GM21619 (cell line): ENCODE data around the gene MYOZ3.

Source experiments
- ATAC-seq: cut with Tn5 transposase; IDR thresholded peaks from one replicate; pipeline ENCODE4 v1.9.1; 2021; ENCODE audit not compliant: unreplicated experiment

MYOZ3 gene

DNA sequence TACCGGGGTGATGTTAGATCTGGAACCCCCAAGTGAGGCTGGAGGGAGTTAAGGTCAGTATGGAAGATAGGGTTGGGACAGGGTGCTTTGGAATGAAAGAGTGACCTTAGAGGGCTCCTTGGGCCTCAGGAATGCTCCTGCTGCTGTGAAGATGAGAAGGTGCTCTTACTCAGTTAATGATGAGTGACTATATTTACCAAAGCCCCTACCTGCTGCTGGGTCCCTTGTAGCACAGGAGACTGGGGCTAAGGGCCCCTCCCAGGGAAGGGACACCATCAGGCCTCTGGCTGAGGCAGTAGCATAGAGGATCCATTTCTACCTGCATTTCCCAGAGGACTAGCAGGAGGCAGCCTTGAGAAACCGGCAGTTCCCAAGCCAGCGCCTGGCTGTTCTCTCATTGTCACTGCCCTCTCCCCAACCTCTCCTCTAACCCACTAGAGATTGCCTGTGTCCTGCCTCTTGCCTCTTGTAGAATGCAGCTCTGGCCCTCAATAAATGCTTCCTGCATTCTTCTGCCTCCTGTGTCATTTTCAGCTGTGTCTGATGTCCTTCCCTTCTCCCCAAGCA lies 2.3 kb upstream of the MYOZ3 start:
- no peak for ATAC-seq

DNA sequence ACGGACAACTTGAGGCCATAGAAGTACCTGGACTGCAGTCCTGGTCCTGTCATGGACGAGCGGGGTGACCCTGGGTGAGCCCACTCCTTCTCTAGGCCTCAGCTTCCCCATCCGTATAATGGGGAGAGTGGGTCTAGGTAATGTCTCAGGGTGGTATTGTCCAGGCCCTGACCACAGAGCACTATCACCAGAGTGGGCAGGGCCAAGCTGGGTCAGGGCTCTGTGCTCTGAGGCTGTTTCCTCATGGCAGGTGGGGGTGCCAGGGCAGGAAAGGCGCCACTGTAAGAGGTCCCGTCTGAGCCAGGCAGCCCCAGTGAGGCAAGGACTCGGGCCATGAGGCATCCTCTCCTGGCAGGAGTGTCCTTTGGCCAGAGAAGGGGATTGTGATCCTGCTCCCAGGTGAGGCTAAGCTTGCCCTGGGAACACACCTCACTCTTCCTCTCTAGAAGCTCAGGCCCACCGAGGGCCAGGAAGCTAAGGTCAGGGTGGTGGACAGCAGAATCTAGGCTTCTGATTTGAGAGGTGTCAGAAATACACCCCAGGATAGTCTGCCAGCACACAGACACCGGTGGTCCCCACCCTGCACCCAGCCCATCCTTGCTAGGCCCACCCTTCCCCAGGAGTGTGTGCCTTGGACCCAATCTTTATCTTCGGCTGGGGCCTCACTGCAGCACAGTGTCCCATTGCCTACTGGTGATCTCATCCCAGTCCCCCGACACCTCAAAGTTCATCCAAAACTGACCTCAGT lies 1.5 kb upstream of the MYOZ3 start:
- no peak for ATAC-seq

- no peak for ATAC-seq
Measured at GRCh38 chr5:150660108-150660831, 781 bp upstream of the MYOZ3 start.

DNA sequence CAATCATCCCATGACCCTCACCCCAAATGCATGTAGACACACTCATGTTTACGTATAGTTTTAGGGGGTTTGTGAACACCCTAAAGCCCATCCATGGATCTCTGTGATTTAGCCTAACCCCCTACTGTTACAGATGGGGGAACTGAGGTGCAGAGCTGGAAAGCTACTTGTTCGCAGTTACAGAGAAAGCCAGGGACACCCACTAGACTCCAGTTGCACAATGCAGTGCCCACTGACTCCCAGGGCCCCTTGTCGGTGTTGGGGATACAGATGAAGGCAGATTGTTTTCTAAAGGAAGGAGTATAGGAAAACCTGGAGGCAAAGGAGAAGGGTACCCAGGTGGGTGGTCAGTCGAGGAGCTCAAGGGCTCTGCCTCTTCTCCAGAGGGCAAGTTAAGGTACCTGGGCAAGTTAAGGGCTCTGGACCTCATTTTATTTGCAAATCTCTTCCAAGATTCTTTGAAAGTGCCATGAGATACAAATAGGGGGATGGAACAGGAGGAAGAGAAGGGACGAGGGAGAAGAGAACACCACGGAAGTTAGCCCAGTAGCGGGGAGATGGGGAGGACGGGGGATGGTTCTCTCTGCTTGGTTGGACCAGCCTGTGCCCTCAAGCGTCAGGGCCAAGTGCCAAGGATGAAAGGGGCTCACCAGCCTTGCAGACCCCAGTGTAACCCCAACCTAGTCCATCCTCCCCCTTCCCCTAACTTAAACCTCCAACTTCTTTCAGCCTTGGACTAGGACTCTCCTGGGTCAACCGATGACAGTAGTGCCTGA lies 958 bp downstream of the MYOZ3 start:
- no peak for ATAC-seq

DNA sequence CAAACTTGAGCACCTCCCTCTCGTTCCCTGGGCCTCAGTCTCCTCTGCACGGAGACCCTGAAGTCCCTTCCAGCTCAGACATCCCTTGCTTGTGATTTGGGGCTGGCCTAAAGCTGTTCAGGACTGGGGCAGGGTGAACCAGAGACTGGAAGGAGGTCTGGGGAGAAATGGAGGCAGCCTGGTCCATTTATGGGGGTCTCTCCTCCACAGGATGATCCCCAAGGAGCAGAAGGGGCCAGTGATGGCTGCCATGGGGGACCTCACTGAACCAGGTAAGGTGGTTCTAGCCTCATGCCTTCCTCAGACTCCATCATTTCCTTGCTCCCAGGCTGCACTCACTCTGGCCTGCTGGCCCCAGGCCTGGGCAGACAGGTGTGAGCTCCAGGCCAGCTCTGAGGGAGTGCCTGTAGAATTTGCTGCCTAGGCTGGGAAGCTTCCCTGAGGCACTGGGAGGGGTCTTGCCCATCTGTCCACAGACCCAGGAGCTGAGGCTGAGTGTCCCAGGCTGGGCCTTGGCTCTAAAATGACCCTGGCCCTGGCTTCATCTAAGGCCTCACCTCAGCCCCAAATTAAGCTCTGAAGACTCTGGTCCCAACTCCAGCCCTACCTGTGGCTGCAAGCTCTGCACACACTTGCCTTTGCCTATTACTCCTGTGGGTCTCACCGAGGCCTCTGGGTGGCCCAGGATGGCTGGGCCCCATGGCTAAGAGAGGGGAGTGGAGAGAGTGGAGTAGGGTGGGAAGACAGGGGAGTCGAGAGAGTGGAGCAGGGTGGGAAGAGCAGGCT lies 1.9 kb downstream of the MYOZ3 start:
- no peak for ATAC-seq

DNA sequence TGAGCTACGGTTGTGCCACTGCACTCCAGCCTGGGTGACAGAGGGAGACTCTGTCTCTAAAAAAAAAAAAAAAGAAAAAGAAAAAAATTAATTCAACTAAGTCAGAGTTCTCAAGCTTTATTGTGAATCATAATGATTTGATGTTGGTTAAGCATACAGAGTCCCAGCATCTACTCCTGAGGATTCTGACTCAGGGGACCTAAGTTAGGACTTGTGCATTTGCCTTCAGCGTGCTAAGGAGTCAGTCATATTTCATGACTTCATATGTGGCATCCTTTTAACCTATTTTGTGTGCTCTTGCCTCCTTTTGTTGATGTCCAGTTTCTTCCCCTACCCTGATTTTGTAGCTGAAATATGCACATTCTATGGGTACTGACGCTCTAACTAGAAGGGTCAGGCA lies 2.9 kb downstream of the MYOZ3 start:
- ATAC-seq: no peak

DNA sequence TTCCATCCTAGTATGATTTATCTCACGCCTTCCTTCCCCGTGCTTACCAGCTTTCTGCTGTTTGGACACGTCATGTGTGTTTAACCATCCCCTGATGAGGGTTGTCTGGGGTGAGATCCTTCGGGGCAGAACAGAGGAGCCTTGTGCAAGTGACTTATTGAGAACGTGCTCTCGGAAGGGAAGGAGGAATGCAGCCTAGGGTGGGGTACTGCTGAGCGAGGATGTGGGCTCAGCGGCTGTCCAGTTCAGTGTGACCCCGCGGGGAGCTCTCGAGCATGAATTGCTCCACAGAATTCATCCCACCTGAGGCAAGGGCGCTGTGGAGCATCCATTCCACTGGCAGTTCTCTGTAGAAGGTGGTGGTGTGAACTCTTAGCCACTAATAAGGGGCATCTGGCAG lies 4.0 kb downstream of the MYOZ3 start:
- no peak for ATAC-seq

- ATAC-seq: no peak
Measured at GRCh38 chr5:150670275-150670947, 9.4 kb downstream of the MYOZ3 start.

DNA sequence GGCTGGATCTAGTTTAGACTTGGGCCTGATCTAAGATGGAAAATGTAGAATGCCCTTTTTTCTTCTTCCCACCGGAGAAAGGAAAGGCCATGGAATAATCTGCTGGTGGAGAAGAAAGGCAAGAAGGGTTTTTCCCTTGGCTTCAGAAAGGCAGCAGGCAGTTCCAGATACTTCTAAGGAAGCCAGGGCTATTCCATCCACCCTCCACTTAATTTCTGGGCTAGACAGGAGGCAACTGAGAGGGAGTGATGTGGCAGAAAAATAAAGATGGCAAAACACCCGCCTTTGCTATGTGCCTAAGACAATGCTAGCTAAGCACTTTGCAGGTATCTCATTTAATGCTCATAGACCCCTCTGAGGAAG lies 9.9 kb downstream of the MYOZ3 start:
- no peak for ATAC-seq

DNA sequence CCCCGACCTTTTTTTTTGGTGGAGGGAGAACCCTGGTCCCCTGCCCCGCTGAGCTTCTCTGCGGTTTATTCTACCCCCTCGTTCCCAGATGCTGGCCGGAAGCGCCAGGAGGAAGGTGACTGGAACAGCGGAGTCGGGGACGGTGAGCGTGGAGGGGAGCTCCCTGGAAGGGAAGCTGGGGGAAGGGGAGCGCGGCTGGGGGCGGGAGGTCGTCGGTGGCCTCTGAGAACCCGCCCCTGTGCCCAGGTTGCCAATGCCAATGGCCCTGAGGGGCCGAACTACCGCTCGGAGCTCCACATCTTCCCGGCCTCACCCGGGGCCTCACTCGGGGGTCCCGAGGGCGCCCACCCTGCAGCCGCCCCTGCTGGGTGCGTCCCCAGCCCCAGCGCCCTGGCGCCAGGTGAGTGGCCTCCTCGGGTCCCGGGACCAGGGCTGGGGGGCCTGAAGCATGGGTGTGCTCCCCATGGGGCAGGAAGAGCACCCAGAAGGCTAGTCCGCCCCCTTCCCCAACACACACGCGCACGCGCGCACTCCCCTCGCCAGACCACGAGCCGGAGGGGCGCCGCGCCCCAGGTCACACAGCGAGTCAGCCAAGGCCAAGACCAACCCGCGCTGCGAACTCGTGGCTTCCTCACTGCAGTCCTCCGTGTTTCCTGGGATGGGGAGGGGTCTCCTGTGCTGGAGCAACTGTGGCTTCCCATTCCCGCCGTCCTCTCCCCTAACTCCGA lies 10.6 kb downstream of the MYOZ3 start:
- ATAC-seq: no peak

DNA sequence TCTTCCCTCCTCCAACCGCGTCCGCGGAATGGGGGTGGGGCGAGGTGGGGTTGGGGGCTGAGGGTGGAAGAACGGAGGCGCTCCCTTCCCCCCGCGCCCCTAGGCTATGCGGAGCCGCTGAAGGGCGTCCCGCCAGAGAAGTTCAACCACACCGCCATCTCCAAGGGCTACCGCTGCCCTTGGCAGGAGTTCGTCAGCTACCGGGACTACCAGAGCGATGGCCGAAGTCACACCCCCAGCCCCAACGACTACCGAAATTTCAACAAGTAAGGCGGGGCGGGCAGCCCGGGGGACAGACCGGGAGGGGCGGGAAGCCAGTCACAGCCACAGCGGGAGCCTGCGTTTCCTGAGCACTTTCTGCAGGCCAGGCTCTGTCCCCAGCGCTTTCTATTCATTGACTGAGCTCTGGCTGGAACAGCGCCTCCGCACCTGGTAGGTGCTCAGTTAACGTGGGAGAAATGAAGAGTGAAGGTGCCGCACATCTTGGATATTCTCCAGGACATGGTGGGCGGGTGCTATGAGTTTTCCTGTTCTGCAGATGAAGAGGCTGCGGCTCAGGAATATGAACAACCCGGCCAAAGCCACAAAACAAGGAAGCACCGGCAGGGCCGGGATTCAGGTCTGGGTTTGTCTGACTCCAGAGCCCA lies 11.3 kb downstream of the MYOZ3 start:
- ATAC-seq: no peak

DNA sequence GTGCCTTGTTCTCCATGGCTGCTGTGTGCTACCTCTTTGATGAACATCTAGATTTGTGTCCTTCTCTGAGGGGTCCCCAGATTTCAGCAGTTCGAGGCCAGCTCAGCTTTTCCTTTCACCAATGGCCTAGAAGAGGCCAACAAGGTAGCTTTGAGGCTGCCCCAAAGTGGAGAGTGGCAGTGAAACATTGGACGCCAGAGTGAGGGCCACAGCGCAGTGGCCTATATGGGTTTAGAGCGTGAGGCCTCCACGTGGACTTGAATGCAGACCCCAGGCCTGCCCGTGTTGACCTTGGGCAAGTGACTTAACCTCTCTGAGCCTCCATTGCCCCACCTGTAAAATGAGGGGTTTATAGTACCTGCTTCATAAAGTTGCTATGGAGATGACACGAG lies 11.8 kb downstream of the MYOZ3 start:
- ATAC-seq: no peak

DNA sequence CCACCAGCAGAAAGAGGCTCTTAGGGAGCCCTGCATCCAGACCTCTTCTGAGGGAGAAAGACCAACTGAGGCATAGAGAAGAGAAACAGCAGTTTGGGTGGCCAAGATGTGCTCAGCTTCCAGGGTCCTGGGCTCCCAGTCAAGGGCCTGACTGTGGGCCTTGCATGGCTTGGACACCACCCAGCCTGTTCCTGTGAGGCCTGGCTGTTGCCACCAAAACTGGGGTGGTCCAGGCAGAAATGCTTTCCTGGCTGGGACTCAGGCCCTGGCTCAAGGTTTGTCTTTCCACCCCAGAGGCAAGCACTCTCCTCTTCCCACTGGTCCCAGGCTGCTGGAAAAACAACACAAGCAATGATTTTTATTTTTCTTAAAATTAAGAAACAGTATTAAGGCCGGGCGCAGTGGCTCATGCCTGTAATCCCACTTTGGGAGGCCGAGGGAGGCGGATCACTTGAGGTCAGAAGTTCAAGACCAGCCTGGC lies 13.3 kb downstream of the MYOZ3 start:
- ATAC-seq: no peak

- no peak for ATAC-seq
Measured at GRCh38 chr5:150675069-150675468, 14.0 kb downstream of the MYOZ3 start.

DNA sequence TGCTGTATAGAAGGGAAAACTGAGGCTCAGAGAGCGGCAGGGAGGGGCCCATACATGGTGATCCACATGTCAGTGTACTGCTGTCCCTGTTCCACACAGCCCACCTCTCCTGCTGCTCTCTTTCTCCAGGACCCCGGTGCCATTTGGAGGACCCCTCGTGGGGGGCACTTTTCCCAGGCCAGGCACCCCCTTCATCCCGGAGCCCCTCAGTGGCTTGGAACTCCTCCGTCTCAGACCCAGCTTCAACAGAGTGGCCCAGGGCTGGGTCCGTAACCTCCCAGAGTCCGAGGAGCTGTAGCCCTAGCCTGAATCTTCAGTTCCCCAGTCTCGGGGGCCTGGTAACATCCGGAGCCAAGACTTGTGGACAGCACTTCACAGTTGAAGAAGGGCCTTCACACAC lies 15.5 kb downstream of the MYOZ3 start:
- ATAC-seq: no peak

DNA sequence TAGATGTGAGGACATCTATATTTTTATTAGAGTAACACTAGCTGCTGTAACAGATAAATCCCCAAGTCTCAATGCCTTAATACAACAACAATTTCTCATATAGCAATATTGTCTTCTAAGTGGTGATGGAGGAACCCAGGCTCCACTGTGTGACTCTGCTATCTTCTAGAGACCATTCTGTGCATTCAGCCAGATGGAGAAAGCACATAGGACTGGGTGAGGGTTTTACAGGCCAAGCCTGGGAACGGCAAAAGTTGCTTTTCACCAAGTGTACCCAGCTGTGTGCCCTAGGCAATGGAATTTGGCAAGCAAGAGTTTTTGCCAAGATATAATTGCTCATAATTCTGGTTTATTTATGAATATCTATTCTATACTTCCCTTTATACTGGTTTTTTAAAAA lies 28.1 kb downstream of the MYOZ3 start:
- ATAC-seq: no peak

GRCh38 chr5:150690760-150691159 lies 29.7 kb downstream of the MYOZ3 start:
- no peak for ATAC-seq

DNA sequence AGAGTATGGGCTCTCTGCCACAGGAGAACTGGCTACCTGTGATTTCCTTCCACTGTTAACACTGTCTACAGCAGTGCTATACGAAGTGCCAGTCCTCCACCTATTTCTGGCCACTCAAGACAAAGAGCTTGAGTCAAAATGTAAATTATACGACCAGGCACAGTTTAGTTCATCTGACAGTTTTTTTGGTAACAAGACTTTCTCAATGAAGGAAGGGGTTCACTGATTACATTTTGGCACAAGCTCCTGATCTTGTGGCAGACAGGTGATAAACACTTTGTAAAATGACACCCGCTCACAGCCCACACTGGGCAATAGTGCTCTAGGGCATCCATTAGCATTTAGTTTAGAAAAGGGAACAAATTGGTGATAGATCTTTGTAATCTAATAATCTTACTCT lies 31.2 kb downstream of the MYOZ3 start:
- no peak for ATAC-seq

GRCh38 chr5:150694612-150695011 lies 33.6 kb downstream of the MYOZ3 start:
- no peak for ATAC-seq
